ENCODE measurements around the gene COL2A1.

Gene COL2A1

DNA sequence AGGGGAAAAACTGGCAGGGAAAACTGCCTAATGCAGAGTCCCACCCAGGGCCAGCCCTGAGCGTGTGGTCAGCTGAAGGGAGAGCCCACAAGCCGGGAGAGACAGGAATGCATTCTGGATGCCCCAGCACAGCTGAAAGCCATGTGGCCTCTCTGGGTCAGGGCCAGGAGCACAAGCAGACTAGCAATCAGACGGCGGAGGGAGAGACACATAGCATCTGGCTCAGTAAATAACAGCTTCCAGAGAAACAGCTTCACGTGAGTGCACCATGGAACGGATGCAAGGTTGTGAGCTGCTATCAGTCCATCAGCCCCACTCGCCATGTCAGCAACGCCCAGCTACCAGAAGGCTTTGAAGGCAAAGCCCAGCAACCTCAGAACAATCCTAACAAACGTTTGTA lies 69.1 kb downstream of the COL2A1 start:
- TF ChIP-seq, protein P1, sequence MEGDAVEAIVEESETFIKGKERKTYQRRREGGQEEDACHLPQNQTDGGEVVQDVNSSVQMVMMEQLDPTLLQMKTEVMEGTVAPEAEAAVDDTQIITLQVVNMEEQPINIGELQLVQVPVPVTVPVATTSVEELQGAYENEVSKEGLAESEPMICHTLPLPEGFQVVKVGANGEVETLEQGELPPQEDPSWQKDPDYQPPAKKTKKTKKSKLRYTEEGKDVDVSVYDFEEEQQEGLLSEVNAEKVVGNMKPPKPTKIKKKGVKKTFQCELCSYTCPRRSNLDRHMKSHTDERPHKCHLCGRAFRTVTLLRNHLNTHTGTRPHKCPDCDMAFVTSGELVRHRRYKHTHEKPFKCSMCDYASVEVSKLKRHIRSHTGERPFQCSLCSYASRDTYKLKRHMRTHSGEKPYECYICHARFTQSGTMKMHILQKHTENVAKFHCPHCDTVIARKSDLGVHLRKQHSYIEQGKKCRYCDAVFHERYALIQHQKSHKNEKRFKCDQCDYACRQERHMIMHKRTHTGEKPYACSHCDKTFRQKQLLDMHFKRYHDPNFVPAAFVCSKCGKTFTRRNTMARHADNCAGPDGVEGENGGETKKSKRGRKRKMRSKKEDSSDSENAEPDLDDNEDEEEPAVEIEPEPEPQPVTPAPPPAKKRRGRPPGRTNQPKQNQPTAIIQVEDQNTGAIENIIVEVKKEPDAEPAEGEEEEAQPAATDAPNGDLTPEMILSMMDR (conservative IDR thresholded peaks at IDR 0.05; ENCODE audit: low read length), result no peak
- H3K4me3 ChIP-seq (ENCODE audit: low read length), result no peak overlapping the region
- DNase-seq (ENCODE audit: low read depth), result peak; percentile 96

GRCh38 chr12:47931187-47931586 lies 73.1 kb downstream of the COL2A1 start:
- no peak for DNase-seq (ENCODE audit: low read depth)
- TF ChIP-seq, protein P1 (conservative IDR thresholded peaks at IDR 0.05; ENCODE audit: low read length), result no peak
- no peak overlapping the region for H3K4me3 ChIP-seq (ENCODE audit: low read length)

DNA sequence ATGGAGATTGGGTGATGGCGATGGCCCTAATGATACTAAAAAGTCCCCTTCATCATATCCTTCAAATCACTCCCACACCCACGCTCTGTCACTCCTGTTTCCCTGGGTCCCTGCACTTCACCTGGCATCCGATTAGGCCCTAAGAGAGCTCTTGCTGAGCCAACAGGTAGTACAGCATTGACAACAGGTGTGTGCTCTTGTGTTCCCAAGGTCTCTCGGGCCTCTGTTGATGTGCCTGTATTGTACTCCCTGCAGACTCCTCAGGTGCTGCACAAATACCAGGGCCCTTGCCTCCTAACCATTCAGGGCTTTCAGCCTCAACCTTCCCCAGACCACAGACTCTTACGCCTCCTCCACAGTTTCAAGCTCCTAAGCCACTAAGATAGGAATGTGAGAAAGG lies 73.6 kb downstream of the COL2A1 start:
- no peak for DNase-seq (ENCODE audit: low read depth)
- H3K4me3 ChIP-seq (ENCODE audit: low read length), result no peak overlapping the region
- TF ChIP-seq, protein P1 (conservative IDR thresholded peaks at IDR 0.05; ENCODE audit: low read length), result no peak

GRCh38 chr12:47927346-47927745 lies 76.9 kb downstream of the COL2A1 start:
- TF ChIP-seq, protein P1 (conservative IDR thresholded peaks at IDR 0.05; ENCODE audit: low read length), result no peak
- no peak overlapping the region for H3K4me3 ChIP-seq (ENCODE audit: low read length)
- DNase-seq (ENCODE audit: low read depth), result no peak

Measured in AG10803 (cell line).